Subcutaneous abdominal adipose tissue (tissue), 5 donors: ENCODE measurements around the gene NFATC4.

ENCODE experiments used
- H3K27ac ChIP-seq: one replicate; pipeline ENCODE4 v1.7.0; 2013; ENCODE audit warnings: low read depth, mild to moderate bottlenecking, inconsistent platforms, low read length, moderate library complexity
- H3K27me3 ChIP-seq, 5 donors: one replicate each; pipeline ENCODE4 v1.7.0; 2013; ENCODE audit warnings: low read length in 5 of 5, inconsistent platforms in 1 of 5; ENCODE audit not compliant: control insufficient read depth in 5 of 5, insufficient read depth in 4 of 5
- H3K36me3 ChIP-seq, 5 donors: one replicate each; pipeline ENCODE4 v1.7.0; 2013; ENCODE audit warnings: low read length in 5 of 5; ENCODE audit not compliant: control insufficient read depth in 5 of 5, insufficient read depth in 5 of 5
- H3K4me1 ChIP-seq, 5 donors: one replicate each; pipeline ENCODE4 v1.7.0; 2013; ENCODE audit warnings: low read length in 5 of 5, mild to moderate bottlenecking in 3 of 5, moderate library complexity in 1 of 5; ENCODE audit not compliant: control insufficient read depth in 5 of 5, insufficient read depth in 5 of 5
- H3K4me3 ChIP-seq, 5 donors: one replicate each; pipeline ENCODE4 v1.7.0; 2013; ENCODE audit warnings: low read length in 5 of 5, low read depth in 1 of 5
- H3K9ac ChIP-seq, 5 donors: one replicate each; pipeline ENCODE4 v1.7.0; 2013; ENCODE audit warnings: low read length in 5 of 5, mild to moderate bottlenecking in 4 of 5, moderate library complexity in 3 of 5
- H3K9me3 ChIP-seq, 5 donors: one replicate each; pipeline ENCODE4 v1.7.0; 2013; ENCODE audit warnings: low read length in 5 of 5; ENCODE audit not compliant: control insufficient read depth in 5 of 5
- donor health status: healthy.
- donor health status: healthy.
- donor health status: healthy.
- donor health status: healthy.
- donor health status: healthy.

The NFATC4 gene

GRCh38 chr14:24404814-24405213, 36.8 kb downstream of the NFATC4 start:
- Histone ChIP-seq H3K36me3 (peaks cover 0 to 29% (median 25%) of the 10 kb centered on the region in 5 donors), H3K9ac (no peak overlapping the region)

GRCh38 chr14:24406416-24406815, 38.4 kb downstream of the NFATC4 start:
- no peak overlapping the region for H3K27ac ChIP-seq
- H3K27me3 ChIP-seq: peaks cover 0 to 3% (median 0%) of the 10 kb centered on the region in 5 donors
- H3K9ac ChIP-seq: no peak overlapping the region
- H3K36me3 ChIP-seq: peaks cover 0 to 45% (median 41%) of the 10 kb centered on the region in 5 donors
- no peaks in the 10 kb centered on the region for H3K9me3 ChIP-seq
- no peak overlapping the region for H3K4me3 ChIP-seq
- peaks cover 0 to 29% (median 20%) of the 10 kb centered on the region in 5 donors for H3K4me1 ChIP-seq

More at GRCh38 chr14:24404814-24405213, 36.8 kb downstream of the NFATC4 start:
- Histone ChIP-seq H3K4me3 (no peak overlapping the region), H3K4me1 (peaks cover 1 to 44% (median 26%) of the 10 kb centered on the region in 5 donors), H3K9me3 (no peaks in the 10 kb centered on the region), H3K27ac (no peak overlapping the region), H3K27me3 (peaks cover 0 to 3% (median 0%) of the 10 kb centered on the region in 5 donors)

DNA sequence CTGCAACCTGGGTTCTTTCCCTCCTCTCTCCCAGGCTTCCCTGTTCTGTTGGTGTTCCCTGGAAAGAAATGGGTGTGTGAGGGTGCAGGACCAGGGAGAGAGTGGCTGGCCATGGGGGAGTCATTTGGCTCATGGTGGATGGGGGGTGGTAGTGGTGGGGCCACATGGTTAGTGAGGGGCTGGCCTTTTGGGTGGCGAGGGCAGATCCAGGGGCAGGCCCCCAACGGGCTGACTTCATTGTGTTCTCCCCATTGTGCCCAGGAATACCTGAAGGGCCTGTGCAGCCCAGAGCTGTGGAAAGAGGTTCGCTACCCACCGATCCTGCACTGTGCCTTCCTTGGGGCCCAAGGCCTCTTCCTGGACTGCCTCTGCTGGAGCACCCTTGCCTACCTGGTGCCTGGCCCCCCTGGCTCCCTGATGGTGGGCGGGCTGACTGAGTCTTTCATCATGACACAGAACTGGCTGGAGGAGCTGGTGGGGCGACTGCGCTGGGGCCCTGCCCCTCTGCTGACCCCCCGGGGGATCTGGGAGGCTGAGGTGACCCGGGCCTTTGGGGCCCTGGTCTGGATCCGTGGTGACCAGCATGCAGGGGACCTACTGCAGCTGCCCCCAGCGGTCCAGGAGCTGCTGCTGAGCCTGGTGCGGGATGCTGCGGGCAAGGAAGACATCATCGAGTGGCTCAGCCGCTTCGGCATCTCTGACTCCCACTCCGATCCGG, 39.8 kb downstream of the NFATC4 start:
- Histone ChIP-seq H3K9ac (no peak overlapping the region), H3K36me3 (peaks cover 0 to 55% (median 51%) of the 10 kb centered on the region in 5 donors), H3K4me3 (no peak overlapping the region), H3K9me3 (no peaks in the 10 kb centered on the region), H3K27me3 (peaks cover 0 to 3% (median 0%) of the 10 kb centered on the region in 5 donors), H3K27ac (no peak overlapping the region), H3K4me1 (peaks cover 0 to 21% (median 12%) of the 10 kb centered on the region in 5 donors)

DNA sequence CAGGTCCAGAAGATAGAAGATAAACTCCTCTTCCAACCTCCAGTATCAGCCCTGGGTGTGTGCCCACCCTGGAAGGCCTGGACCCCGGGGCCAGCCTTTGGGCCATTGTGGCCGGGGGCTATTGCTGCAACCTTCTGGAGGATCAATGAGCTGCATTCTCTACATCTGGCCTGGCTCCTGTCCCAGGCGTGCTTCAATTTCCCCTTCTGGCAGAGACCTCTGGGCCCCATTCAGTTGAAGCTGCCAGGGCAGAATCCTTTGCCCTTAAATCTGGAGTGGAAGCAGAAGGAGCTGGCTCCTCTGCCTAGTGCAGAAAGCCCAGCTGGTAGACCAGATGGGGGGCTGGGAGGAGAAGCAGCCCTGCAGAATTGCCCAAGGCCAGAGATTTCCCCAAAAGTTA, 40.8 kb downstream of the NFATC4 start:
- peaks cover 0 to 3% (median 0%) of the 10 kb centered on the region in 5 donors for H3K27me3 ChIP-seq
- no peak overlapping the region for H3K27ac ChIP-seq
- H3K36me3 ChIP-seq: peaks cover 0 to 65% (median 60%) of the 10 kb centered on the region in 5 donors
- no peak overlapping the region for H3K4me3 ChIP-seq
- H3K4me1 ChIP-seq: peaks cover 0 to 15% (median 2%) of the 10 kb centered on the region in 5 donors
- no peaks in the 10 kb centered on the region for H3K9me3 ChIP-seq
- no peak overlapping the region for H3K9ac ChIP-seq

DNA sequence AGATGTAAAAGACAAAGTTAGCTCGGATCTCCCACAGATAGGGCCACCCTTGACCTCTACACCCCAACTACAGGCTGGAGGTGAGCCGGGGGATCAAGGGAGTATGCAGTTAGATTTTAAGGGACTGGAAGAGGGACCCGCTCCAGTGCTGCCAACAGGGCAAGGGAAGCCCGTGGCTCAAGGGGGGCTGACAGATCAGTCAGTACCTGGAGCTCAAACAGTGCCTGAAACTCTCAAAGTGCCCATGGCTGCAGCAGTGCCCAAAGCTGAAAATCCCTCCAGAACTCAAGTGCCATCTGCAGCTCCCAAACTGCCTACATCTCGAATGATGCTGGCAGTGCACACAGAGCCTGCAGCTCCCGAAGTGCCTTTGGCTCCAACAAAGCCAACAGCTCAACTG, 41.2 kb downstream of the NFATC4 start:
- H3K4me3 ChIP-seq: no peak overlapping the region
- H3K9me3 ChIP-seq: no peaks in the 10 kb centered on the region
- peaks cover 0 to 3% (median 0%) of the 10 kb centered on the region in 5 donors for H3K27me3 ChIP-seq
- peaks cover 0 to 70% (median 64%) of the 10 kb centered on the region in 5 donors for H3K36me3 ChIP-seq
- H3K4me1 ChIP-seq: peaks cover 0 to 13% (median 0%) of the 10 kb centered on the region in 5 donors
- H3K27ac ChIP-seq: no peak overlapping the region
- H3K9ac ChIP-seq: no peak overlapping the region

DNA sequence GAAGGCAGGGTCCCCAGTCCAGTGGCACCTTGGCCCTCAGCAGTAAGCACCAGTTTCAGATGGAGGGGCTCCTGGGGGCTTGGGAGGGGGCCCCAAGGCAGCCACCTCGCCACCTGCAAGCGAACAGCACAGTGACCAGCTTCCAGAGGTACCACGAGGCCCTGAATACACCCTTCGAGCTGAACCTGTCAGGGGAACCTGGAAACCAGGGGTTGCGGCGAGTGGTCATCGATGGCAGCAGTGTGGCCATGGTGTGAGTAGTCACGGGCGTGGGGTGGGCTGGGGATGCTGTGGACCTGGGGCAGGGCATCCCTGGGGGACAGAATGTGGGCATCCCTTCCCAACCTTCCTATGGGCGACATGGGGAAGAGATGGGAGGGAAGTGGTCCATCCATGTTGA, 42.0 kb downstream of the NFATC4 start:
- no peak overlapping the region for H3K9ac ChIP-seq
- no peak overlapping the region for H3K27ac ChIP-seq
- peaks cover 0 to 77% (median 71%) of the 10 kb centered on the region in 5 donors for H3K36me3 ChIP-seq
- peaks cover 0 to 3% (median 0%) of the 10 kb centered on the region in 5 donors for H3K27me3 ChIP-seq
- H3K4me1 ChIP-seq: peaks cover 0 to 9% (median 0%) of the 10 kb centered on the region in 5 donors
- H3K9me3 ChIP-seq: no peaks in the 10 kb centered on the region
- no peak overlapping the region for H3K4me3 ChIP-seq

DNA sequence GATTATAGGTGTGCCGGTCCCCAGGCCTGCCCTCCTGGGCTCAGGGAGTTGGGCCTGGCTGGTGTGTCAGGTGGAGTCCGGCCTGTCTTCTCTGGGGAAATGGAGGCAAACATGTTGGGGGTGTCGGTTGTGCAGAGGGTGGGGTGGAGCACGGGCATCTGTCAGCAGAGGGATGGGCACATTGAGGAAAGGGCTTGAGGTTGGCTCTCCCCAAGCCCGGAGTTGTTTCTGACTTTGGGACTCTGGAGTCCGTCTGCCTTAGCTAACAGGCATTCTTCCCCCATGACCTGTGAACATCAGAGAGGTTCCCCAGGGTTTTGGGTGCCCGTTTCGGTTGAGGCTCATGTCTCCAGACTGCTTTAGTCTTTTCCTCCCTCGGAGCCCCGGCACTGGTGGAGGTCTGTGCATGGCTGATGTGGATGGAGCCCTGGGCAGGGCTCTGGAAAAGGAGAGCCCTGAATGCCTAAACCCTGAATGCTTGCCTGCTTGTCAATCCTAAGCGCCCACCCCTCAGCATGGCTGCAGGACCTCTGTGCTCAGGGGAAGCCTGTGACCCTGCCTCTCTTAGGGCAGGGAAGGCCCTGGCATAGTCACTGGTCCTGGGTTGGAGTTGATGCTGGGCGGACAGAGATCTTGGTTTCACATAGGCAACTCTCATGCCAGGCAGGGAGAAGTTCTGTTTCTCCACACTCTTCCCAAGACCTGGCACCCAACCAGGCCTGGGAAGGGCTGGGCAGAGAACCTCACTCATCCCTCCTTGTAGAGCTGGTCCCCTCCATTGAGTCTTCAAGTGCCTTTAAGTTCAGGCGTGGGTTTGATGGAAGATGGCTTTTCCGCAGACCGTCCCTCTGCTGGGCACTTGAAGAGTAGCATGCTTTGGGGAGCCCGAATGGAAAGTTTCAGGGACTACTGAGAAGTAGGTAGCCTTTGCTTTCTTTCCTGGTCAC, 43.7 kb downstream of the NFATC4 start:
- H3K36me3 ChIP-seq: peaks cover 0 to 86% (median 77%) of the 10 kb centered on the region in 5 donors
- no peak overlapping the region for H3K4me3 ChIP-seq
- H3K9me3 ChIP-seq: no peaks in the 10 kb centered on the region
- no peak overlapping the region for H3K9ac ChIP-seq
- peaks cover 0 to 9% (median 0%) of the 10 kb centered on the region in 5 donors for H3K4me1 ChIP-seq
- no peak overlapping the region for H3K27ac ChIP-seq
- peaks cover 0 to 3% (median 1%) of the 10 kb centered on the region in 5 donors for H3K27me3 ChIP-seq

DNA sequence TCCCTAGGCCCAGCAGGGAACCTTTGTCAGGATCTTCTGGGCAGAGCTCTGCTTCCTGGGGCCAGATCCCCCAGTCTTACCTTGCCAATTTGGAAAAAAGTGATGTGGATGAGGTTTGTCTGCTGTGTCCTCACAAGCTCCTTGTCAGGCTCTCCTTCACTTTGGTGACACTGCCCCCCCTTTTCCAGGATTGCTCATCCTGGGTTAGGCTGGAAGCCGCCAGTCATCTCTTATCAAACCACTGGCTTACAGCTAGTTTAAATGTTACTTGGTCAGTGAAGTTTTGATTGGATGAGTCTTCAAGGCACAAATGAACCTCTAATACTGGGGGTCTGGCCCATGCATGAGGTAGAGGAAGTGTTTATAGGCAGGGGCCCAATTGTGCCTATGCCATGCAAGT, 46.1 kb downstream of the NFATC4 start:
- Histone ChIP-seq H3K9ac (no peak overlapping the region), H3K27me3 (peaks cover 0 to 11% (median 9%) of the 10 kb centered on the region in 5 donors), H3K4me1 (peaks cover 0 to 20% (median 3%) of the 10 kb centered on the region in 5 donors), H3K4me3 (no peak overlapping the region), H3K9me3 (no peaks in the 10 kb centered on the region), H3K36me3 (peaks cover 0 to 68% (median 57%) of the 10 kb centered on the region in 5 donors), H3K27ac (no peak overlapping the region)

DNA sequence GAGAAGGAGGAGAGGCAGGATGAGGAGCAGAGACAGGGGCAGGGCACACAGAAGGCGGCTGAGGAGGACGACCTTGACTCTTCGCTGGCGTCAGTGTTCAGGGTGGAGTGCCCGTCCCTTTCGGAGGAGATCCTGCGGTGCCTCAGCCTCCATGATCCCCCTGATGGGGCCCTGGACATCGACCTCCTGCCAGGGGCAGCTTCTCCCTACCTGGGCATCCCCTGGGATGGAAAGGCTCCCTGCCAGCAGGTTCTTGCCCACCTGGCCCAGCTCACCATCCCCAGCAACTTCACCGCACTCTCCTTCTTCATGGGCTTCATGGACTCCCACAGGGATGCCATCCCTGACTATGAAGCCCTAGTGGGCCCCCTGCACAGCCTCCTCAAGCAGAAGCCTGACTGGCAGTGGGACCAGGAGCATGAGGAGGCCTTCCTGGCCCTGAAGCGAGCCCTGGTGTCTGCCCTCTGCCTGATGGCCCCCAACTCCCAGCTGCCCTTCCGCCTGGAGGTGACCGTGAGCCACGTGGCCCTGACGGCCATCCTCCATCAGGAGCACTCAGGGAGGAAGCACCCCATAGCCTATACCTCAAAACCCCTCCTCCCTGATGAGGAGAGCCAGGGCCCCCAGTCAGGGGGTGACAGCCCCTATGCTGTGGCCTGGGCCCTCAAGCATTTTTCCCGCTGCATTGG, 46.9 kb downstream of the NFATC4 start:
- H3K27ac ChIP-seq: no peak overlapping the region
- no peak overlapping the region for H3K4me3 ChIP-seq
- H3K9me3 ChIP-seq: no peaks in the 10 kb centered on the region
- H3K9ac ChIP-seq: no peak overlapping the region
- H3K27me3 ChIP-seq: peaks cover 0 to 11% (median 9%) of the 10 kb centered on the region in 5 donors
- H3K36me3 ChIP-seq: peaks cover 0 to 60% (median 49%) of the 10 kb centered on the region in 5 donors
- peaks cover 0 to 23% (median 3%) of the 10 kb centered on the region in 5 donors for H3K4me1 ChIP-seq
